ENCODE results near the gene MYH7. TPM values are rescaled to one million over a fixed set of nuclear protein-coding genes. Genes with fewer than 3 reads are reported as not detected.

Gene MYH7
- total RNA-seq, 6 experiments from 2014 or later, result 0.30 to 5.6 (median 0.60) TPM

DNA sequence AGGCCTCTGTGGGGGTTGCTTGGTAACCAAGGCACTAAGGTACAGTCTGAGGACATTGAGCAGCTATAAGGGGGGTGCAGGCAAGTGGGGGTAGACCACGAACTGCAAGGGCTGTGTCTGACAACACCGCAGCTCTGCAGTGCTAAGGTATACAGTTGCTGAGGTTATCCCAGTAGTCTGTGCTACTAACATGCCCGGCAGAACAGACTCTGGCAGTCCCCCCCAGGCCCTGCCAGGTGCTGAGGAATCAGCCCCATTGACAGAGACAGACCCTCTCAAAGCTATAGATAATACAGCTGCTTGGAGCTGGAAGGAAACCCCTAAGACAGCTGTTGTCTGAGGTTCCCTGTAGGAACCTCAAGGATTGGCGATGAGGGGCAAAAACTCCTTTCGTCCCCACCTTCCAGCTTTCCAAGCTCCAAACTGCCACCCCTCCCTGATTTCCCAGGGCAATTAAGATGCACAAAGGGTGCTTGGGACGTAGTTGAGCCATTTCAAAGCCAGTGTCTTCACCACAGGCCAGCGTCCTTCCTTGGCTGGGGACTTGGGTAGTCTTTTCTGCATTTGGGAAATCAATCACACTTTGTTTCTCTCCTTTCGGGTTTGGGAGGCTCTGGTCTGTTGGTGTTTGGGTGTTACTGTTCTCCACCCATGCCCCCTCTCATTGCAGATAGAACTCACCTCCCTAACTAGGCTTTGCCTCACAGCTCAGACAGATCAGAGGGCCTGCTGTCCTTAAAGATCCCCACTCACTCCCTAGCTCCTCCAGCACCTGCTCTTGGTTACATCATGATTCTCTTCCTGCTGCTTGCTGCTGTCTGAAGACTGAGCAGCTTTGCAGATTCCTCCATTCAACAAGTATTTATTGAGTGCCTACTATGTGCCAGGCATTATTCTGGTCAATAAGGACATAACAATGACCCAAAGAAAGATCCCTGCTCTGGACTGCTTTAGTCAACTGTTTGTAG is 2.0 kb upstream of the MYH7 start:
- Histone ChIP-seq H3K36me3 (no peaks in the 10 kb centered on the region), H3K27me3 (no peaks in the 10 kb centered on the region), H3K4me3 (no peak overlapping the region), H3K27ac (no peak overlapping the region), H3K9me3 (no peaks in the 10 kb centered on the region), H3K4me1 (no peaks in the 10 kb centered on the region)
- intact Hi-C loops (cut with DNase I), result no loop called here
- DNase-seq, result no peak
- ATAC-seq, result no peak
- TF ChIP-seq POLR2A (IDR thresholded peaks at IDR 0.05), result no peak
- no peak for TF ChIP-seq CTCF (IDR thresholded peaks at IDR 0.05)
- WGBS (ENCODE audit: insufficient coverage, low coverage, low lambda C conversion rate, missing lambda C conversion rate), result 17% methylated on average over 1 of the region's 8 CpGs

- Histone ChIP-seq H3K4me3 (no peak overlapping the region), H3K4me1 (no peaks in the 10 kb centered on the region), H3K27me3 (no peaks in the 10 kb centered on the region), H3K27ac (no peak overlapping the region), H3K36me3 (no peaks in the 10 kb centered on the region), H3K9me3 (no peaks in the 10 kb centered on the region)
- DNase-seq (peak in 1 of 3 donors; percentile 30), ATAC-seq (no peak)
- WGBS (ENCODE audit: insufficient coverage, low coverage, low lambda C conversion rate, missing lambda C conversion rate), result 60% methylated on average over 6 of the region's 15 CpGs
- intact Hi-C loops (cut with DNase I), result no loop called here
- TF ChIP-seq CTCF (IDR thresholded peaks at IDR 0.05) (no peak), POLR2A (IDR thresholded peaks at IDR 0.05) (no peak)
Measured at GRCh38 chr14:23436327-23437132, 1.1 kb upstream of the MYH7 start.

DNA sequence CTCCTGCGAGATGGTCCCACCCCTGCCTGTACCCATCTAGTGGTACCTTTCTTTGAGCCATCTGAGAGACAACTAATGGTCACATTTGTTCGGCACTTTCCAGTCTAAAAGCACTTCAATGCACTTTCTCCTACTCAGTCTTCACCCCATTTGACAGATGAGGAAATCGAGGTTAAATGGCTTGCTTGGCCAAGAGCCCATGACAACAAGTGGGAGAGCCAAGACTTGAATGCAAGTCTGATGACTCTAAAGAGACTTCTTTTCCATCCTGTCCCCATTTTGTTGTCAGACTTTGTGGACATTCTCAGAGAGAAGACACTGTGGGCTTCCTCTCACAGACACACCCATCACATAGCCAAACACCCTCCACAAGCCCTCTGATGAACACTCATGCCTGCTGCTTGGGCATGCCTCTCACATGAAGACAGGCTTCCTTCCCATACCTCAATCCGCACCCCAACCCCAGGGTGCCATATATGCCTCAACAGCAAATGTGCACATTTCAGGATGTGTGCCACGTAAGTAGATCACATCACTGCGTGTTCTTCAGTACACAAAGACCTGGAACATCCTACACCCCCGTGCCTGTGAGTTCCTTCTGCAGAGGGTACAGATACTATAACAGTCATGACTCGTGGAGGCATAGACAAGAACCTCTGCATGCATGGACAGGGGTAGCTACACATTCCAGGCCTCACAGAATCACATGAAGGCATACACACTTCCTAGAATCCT is 805 bp downstream of the MYH7 start:
- no peaks in the 10 kb centered on the region for H3K4me1 ChIP-seq
- TF ChIP-seq POLR2A (IDR thresholded peaks at IDR 0.05) (no peak), CTCF (IDR thresholded peaks at IDR 0.05) (no peak)
- H3K27ac ChIP-seq, result no peak overlapping the region
- intact Hi-C loops (cut with DNase I), result no loop called here
- no peak for ATAC-seq
- no peak overlapping the region for H3K4me3 ChIP-seq
- no peaks in the 10 kb centered on the region for H3K9me3 ChIP-seq
- peak in 1 of 3 donors; percentile 28 for DNase-seq
- no peaks in the 10 kb centered on the region for H3K36me3 ChIP-seq
- WGBS (ENCODE audit: insufficient coverage, low coverage, low lambda C conversion rate, missing lambda C conversion rate), result 57% methylated on average over 5 of the region's 8 CpGs
- H3K27me3 ChIP-seq, result no peaks in the 10 kb centered on the region

DNA sequence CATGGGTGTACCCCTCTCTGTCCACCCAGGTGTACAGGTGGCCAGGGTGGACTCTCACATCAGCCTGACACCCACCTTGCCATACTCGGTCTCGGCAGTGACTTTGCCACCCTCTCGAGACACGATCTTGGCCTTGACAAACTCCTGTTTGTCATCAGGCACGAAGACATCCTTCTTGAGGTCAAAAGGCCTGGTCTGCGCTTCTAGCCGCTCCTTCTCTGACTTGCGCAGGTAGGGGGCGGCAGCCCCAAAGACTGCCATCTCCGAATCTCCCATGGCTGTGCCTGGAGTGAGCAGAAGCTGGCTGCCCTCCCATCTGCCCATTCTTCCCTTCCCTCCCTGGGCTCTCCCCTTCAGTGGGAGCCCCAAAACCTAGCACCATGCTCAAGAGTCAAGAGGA is 2.0 kb downstream of the MYH7 start:
- ATAC-seq (no peak), DNase-seq (peak in 1 of 3 donors; percentile 29)
- 40% methylated on average over 1 of the region's 10 CpGs for WGBS (ENCODE audit: insufficient coverage, low coverage, low lambda C conversion rate, missing lambda C conversion rate)
- TF ChIP-seq POLR2A (IDR thresholded peaks at IDR 0.05) (no peak), CTCF (IDR thresholded peaks at IDR 0.05) (no peak)
- Histone ChIP-seq H3K27ac (no peak overlapping the region), H3K9me3 (no peaks in the 10 kb centered on the region), H3K4me1 (no peaks in the 10 kb centered on the region), H3K27me3 (no peaks in the 10 kb centered on the region), H3K4me3 (no peak overlapping the region), H3K36me3 (no peaks in the 10 kb centered on the region)
- intact Hi-C loops (cut with DNase I), result no loop called here
